HEK293 (cell line): Measurements from ENCODE around the gene SINHCAF.
A peak's percentile ranks its signal among the peaks of the same experiment; 100 is the strongest.

Experiments
- BCL11B ChIP-seq: fragments of 450-650 bp; formaldehyde crosslinking; IDR thresholded peaks from 2 replicates; pipeline ENCODE4 v1.5.1; 2016; ENCODE audit warnings: low read depth, missing biosample characterization, missing genetic modification characterization
- KLF1 ChIP-seq: fragments of 450-650 bp; formaldehyde crosslinking; IDR thresholded peaks from 2 replicates; pipeline ENCODE4 v1.5.1; 2016; ENCODE audit warnings: missing biosample characterization, missing genetic modification characterization
- KLF16 ChIP-seq: fragments of 450-650 bp; formaldehyde crosslinking; IDR thresholded peaks from 2 replicates; pipeline ENCODE4 v1.5.1; 2017; ENCODE audit warnings: missing biosample characterization, missing genetic modification characterization
- KLF7 ChIP-seq: fragments of 450-650 bp; formaldehyde crosslinking; IDR thresholded peaks from 2 replicates; pipeline ENCODE4 v1.5.1; 2016; ENCODE audit warnings: missing biosample characterization, missing genetic modification characterization, borderline replicate concordance
- PRDM6 ChIP-seq: fragments of 450-650 bp; formaldehyde crosslinking; IDR thresholded peaks from 2 replicates; pipeline ENCODE4 v1.5.1; 2017; ENCODE audit warnings: missing biosample characterization, missing genetic modification characterization
- SP3 ChIP-seq: fragments of 450-650 bp; formaldehyde crosslinking; IDR thresholded peaks from 2 replicates; pipeline ENCODE4 v1.5.1; 2016; ENCODE audit warnings: missing biosample characterization, missing genetic modification characterization
- ZBTB7A ChIP-seq: fragments of 450-650 bp; formaldehyde crosslinking; IDR thresholded peaks from 2 replicates; pipeline ENCODE4 v1.5.1; 2016; ENCODE audit warnings: low read depth, missing biosample characterization, missing genetic modification characterization
- ZNF146 ChIP-seq: fragments of 450-650 bp; formaldehyde crosslinking; IDR thresholded peaks from 2 replicates; pipeline ENCODE4 v1.5.1; 2016; ENCODE audit warnings: missing biosample characterization, missing genetic modification characterization
- ZNF174 ChIP-seq: fragments of 450-650 bp; formaldehyde crosslinking; IDR thresholded peaks from 2 replicates; pipeline ENCODE4 v1.5.0; 2017; ENCODE audit warnings: missing biosample characterization, mild to moderate bottlenecking, missing genetic modification characterization
- ZNF19 ChIP-seq: fragments of 450-650 bp; formaldehyde crosslinking; IDR thresholded peaks from 2 replicates; pipeline ENCODE4; 2016; ENCODE audit warnings: missing biosample characterization, missing genetic modification characterization, low read depth
- ZNF239 ChIP-seq: fragments of 450-650 bp; formaldehyde crosslinking; IDR thresholded peaks from 2 replicates; pipeline ENCODE4 v1.5.1; 2016; ENCODE audit warnings: missing biosample characterization, missing genetic modification characterization
- ZNF24 ChIP-seq: fragments of 450-650 bp; formaldehyde crosslinking; IDR thresholded peaks from 2 replicates; pipeline ENCODE4 v1.5.1; 2016; ENCODE audit warnings: missing biosample characterization, missing genetic modification characterization
- ZNF266 ChIP-seq: fragments of 450-650 bp; formaldehyde crosslinking; IDR thresholded peaks from 2 replicates; pipeline ENCODE4 v1.5.1; 2016; ENCODE audit warnings: missing biosample characterization, missing genetic modification characterization, low read depth
- ZNF37A ChIP-seq: fragments of 450-650 bp; IDR thresholded peaks from 2 replicates; pipeline ENCODE4 v1.5.1; 2018; ENCODE audit warnings: missing biosample characterization, missing genetic modification characterization
- ZNF423 ChIP-seq: fragments of 450-650 bp; formaldehyde crosslinking; IDR thresholded peaks from 2 replicates; pipeline ENCODE4 v1.5.1; 2016; ENCODE audit warnings: missing biosample characterization, missing genetic modification characterization
- ZNF501 ChIP-seq: fragments of 450-650 bp; formaldehyde crosslinking; IDR thresholded peaks from 2 replicates; pipeline ENCODE4 v1.5.1; 2016; ENCODE audit warnings: missing biosample characterization, missing genetic modification characterization
- ZNF510 ChIP-seq: fragments of 450-650 bp; formaldehyde crosslinking; IDR thresholded peaks from 2 replicates; pipeline ENCODE4 v1.5.1; 2018; ENCODE audit warnings: mild to moderate bottlenecking, missing genetic modification characterization, missing biosample characterization; ENCODE audit not compliant: insufficient replicate concordance
- ZNF514 ChIP-seq: fragments of 450-650 bp; formaldehyde crosslinking; IDR thresholded peaks from 2 replicates; pipeline ENCODE4 v1.5.1; 2016; ENCODE audit warnings: missing biosample characterization, missing genetic modification characterization
- ZNF571 ChIP-seq: fragments of 450-650 bp; formaldehyde crosslinking; IDR thresholded peaks from 2 replicates; pipeline ENCODE4 v1.5.0; 2017; ENCODE audit warnings: missing biosample characterization, missing genetic modification characterization
- ZNF580 ChIP-seq: fragments of 450-650 bp; formaldehyde crosslinking; IDR thresholded peaks from 2 replicates; pipeline ENCODE4 v1.5.1; 2016; ENCODE audit warnings: missing biosample characterization, missing genetic modification characterization
- ZNF658 ChIP-seq: fragments of 450-650 bp; formaldehyde crosslinking; IDR thresholded peaks from 2 replicates; pipeline ENCODE4; 2016; ENCODE audit warnings: missing biosample characterization, missing genetic modification characterization
- ZNF664 ChIP-seq: fragments of 450-650 bp; formaldehyde crosslinking; IDR thresholded peaks from 2 replicates; pipeline ENCODE4 v1.5.1; 2016; ENCODE audit warnings: missing biosample characterization, missing genetic modification characterization
- ZNF677 ChIP-seq: fragments of 450-650 bp; IDR thresholded peaks from 2 replicates; pipeline ENCODE4 v1.5.0; 2018; ENCODE audit warnings: missing biosample characterization, mild to moderate bottlenecking, missing genetic modification characterization, moderate library complexity
- ZNF701 ChIP-seq: fragments of 450-650 bp; formaldehyde crosslinking; IDR thresholded peaks from 2 replicates; pipeline ENCODE4 v1.5.1; 2016; ENCODE audit warnings: missing biosample characterization, missing genetic modification characterization
- ZNF791 ChIP-seq: fragments of 450-650 bp; formaldehyde crosslinking; IDR thresholded peaks from 2 replicates; pipeline ENCODE4 v1.5.1; 2016; ENCODE audit warnings: missing biosample characterization, missing genetic modification characterization
- ZNF792 ChIP-seq: fragments of 450-650 bp; formaldehyde crosslinking; IDR thresholded peaks from 2 replicates; pipeline ENCODE4 v1.5.1; 2016; ENCODE audit warnings: missing biosample characterization, missing genetic modification characterization
- ZSCAN30 ChIP-seq: fragments of 450-650 bp; IDR thresholded peaks from 2 replicates; pipeline ENCODE4 v1.5.1; 2018; ENCODE audit warnings: missing biosample characterization, mild to moderate bottlenecking, missing genetic modification characterization, moderate library complexity
- TF ChIP-seq, protein P1 (sequence below): fragments of 450-650 bp; formaldehyde crosslinking; IDR thresholded peaks from 2 replicates; pipeline ENCODE4 v1.5.1; 2017; ENCODE audit warnings: missing biosample characterization, mild to moderate bottlenecking, missing genetic modification characterization, moderate library complexity
- TF ChIP-seq, protein P2 (sequence below): fragments of 450-650 bp; formaldehyde crosslinking; IDR thresholded peaks from 2 replicates; pipeline ENCODE4 v1.5.1; 2016; ENCODE audit warnings: missing biosample characterization, missing genetic modification characterization
- TF ChIP-seq, protein P3 (sequence below): fragments of 450-650 bp; formaldehyde crosslinking; IDR thresholded peaks from 2 replicates; pipeline ENCODE4 v1.5.1; 2016; ENCODE audit warnings: missing biosample characterization, missing genetic modification characterization, low read depth
- TF ChIP-seq, protein P4 (sequence below): fragments of 450-650 bp; formaldehyde crosslinking; IDR thresholded peaks from 2 replicates; pipeline ENCODE4 v1.5.1; 2016; ENCODE audit warnings: missing biosample characterization, missing genetic modification characterization

Gene SINHCAF

GRCh38 chr12:31324116-31324844 lies 1.7 kb downstream of the SINHCAF start (continued):
- no peak for TF ChIP-seq PRDM6
- TF ChIP-seq ZNF701: no peak
- no peak; the same call in 1 of the 2 replicates for TF ChIP-seq ZNF24
- TF ChIP-seq, protein P1, sequence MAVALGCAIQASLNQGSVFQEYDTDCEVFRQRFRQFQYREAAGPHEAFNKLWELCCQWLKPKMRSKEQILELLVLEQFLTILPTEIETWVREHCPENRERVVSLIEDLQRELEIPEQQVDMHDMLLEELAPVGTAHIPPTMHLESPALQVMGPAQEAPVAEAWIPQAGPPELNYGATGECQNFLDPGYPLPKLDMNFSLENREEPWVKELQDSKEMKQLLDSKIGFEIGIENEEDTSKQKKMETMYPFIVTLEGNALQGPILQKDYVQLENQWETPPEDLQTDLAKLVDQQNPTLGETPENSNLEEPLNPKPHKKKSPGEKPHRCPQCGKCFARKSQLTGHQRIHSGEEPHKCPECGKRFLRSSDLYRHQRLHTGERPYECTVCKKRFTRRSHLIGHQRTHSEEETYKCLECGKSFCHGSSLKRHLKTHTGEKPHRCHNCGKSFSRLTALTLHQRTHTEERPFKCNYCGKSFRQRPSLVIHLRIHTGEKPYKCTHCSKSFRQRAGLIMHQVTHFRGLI (tag by site-specific recombination): no peak
- TF ChIP-seq ZNF174 (tag by site-specific recombination): no peak
- TF ChIP-seq, protein P2, sequence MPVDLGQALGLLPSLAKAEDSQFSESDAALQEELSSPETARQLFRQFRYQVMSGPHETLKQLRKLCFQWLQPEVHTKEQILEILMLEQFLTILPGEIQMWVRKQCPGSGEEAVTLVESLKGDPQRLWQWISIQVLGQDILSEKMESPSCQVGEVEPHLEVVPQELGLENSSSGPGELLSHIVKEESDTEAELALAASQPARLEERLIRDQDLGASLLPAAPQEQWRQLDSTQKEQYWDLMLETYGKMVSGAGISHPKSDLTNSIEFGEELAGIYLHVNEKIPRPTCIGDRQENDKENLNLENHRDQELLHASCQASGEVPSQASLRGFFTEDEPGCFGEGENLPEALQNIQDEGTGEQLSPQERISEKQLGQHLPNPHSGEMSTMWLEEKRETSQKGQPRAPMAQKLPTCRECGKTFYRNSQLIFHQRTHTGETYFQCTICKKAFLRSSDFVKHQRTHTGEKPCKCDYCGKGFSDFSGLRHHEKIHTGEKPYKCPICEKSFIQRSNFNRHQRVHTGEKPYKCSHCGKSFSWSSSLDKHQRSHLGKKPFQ (tag by site-specific recombination): no peak
- TF ChIP-seq ZNF791 (tag by site-specific recombination): no peak
- no peak for TF ChIP-seq KLF16 (tag by site-specific recombination)
- TF ChIP-seq, protein P3, sequence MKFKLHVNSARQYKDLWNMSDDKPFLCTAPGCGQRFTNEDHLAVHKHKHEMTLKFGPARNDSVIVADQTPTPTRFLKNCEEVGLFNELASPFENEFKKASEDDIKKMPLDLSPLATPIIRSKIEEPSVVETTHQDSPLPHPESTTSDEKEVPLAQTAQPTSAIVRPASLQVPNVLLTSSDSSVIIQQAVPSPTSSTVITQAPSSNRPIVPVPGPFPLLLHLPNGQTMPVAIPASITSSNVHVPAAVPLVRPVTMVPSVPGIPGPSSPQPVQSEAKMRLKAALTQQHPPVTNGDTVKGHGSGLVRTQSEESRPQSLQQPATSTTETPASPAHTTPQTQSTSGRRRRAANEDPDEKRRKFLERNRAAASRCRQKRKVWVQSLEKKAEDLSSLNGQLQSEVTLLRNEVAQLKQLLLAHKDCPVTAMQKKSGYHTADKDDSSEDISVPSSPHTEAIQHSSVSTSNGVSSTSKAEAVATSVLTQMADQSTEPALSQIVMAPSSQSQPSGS (tag by site-specific recombination): peak; percentile 87
- no peak for TF ChIP-seq ZNF19
- TF ChIP-seq KLF7: no peak
- no peak for TF ChIP-seq ZNF664 (tag by site-specific recombination)
- no peak for TF ChIP-seq ZNF658 (tag by site-specific recombination)
- peak; percentile 2; the same call in 1 of the 2 replicates for TF ChIP-seq ZSCAN30 (tag by site-specific recombination)
- TF ChIP-seq, protein P4, sequence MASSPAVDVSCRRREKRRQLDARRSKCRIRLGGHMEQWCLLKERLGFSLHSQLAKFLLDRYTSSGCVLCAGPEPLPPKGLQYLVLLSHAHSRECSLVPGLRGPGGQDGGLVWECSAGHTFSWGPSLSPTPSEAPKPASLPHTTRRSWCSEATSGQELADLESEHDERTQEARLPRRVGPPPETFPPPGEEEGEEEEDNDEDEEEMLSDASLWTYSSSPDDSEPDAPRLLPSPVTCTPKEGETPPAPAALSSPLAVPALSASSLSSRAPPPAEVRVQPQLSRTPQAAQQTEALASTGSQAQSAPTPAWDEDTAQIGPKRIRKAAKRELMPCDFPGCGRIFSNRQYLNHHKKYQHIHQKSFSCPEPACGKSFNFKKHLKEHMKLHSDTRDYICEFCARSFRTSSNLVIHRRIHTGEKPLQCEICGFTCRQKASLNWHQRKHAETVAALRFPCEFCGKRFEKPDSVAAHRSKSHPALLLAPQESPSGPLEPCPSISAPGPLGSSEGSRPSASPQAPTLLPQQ (tag by site-specific recombination): no peak; the same call in none of the 2 replicates
- no peak for TF ChIP-seq ZNF266 (tag by site-specific recombination)
- no peak for TF ChIP-seq ZNF510
- TF ChIP-seq ZBTB7A: no peak
- TF ChIP-seq ZNF37A: no peak
- TF ChIP-seq BCL11B: no peak
- TF ChIP-seq ZNF677 (tag by site-specific recombination): peak; percentile 38; the same call in 1 of the 2 replicates
- no peak for TF ChIP-seq ZNF514 (tag by site-specific recombination)
- TF ChIP-seq ZNF792 (tag by site-specific recombination): no peak
- peak; percentile 61; the same call in 1 of the 2 replicates for TF ChIP-seq SP3 (tag by site-specific recombination)
- TF ChIP-seq ZNF501 (tag by site-specific recombination): no peak; the same call in 1 of the 2 replicates
- no peak; the same call in 1 of the 2 replicates for TF ChIP-seq KLF1 (tag by site-specific recombination)
- TF ChIP-seq ZNF571 (tag by site-specific recombination): no peak
- TF ChIP-seq ZNF239 (tag by site-specific recombination): no peak
- no peak for TF ChIP-seq ZNF423
- no peak for TF ChIP-seq ZNF580
- no peak for TF ChIP-seq ZNF146 (tag by site-specific recombination)
